HT1080 (cell line): ENCODE measurements around the gene CLBA1. TPM values are rescaled to one million over a fixed set of nuclear protein-coding genes. Genes with fewer than 3 reads are reported as not detected.
A peak's percentile ranks its signal among the peaks of the same experiment; 100 is the strongest.

Source experiments
- DNase-seq: peaks from one replicate; pipeline ENCODE4 v3.0.0-alpha.2; 2015; ENCODE audit warnings: low read depth
- total RNA-seq: library from RNA; depleted of rRNA; stranded (reverse); fragments of >200 nt; shearing (Covaris generic); gene quantifications from 2 replicates; pipeline ENCODE4 v1.2.3, GENCODE V29; 2014

CLBA1 gene
- total RNA-seq, 1 experiment from 2014 or later: 5.4 TPM

- DNase-seq: no peak
Measured at GRCh38 chr14:105005329-105005928, 19.8 kb downstream of the CLBA1 start.

GRCh38 chr14:105005929-105006830 lies 20.6 kb downstream of the CLBA1 start:
- DNase-seq: no peak

- no peak for DNase-seq
Measured at GRCh38 chr14:105006831-105007592, 21.4 kb downstream of the CLBA1 start.

GRCh38 chr14:105007593-105008264 lies 22.1 kb downstream of the CLBA1 start:
- no peak for DNase-seq

GRCh38 chr14:105010106-105010505 lies 24.5 kb downstream of the CLBA1 start:
- no peak for DNase-seq

GRCh38 chr14:105010891-105011291 lies 25.3 kb downstream of the CLBA1 start:
- no peak for DNase-seq

- DNase-seq: no peak
Measured at GRCh38 chr14:105011312-105011990, 25.9 kb downstream of the CLBA1 start.

- no peak for DNase-seq
Measured at GRCh38 chr14:105012171-105012985, 26.8 kb downstream of the CLBA1 start.

- DNase-seq: no peak
Measured at GRCh38 chr14:105013150-105013785, 27.7 kb downstream of the CLBA1 start.

- no peak for DNase-seq
Measured at GRCh38 chr14:105014032-105014431, 28.4 kb downstream of the CLBA1 start.

GRCh38 chr14:105014631-105015030 lies 29.0 kb downstream of the CLBA1 start:
- DNase-seq: no peak

- no peak for DNase-seq
Measured at GRCh38 chr14:105015242-105015641, 29.7 kb downstream of the CLBA1 start.

- DNase-seq: no peak
Measured at GRCh38 chr14:105015905-105016304, 30.3 kb downstream of the CLBA1 start.

GRCh38 chr14:105018414-105018813 lies 32.8 kb downstream of the CLBA1 start:
- no peak for DNase-seq

- no peak for DNase-seq
Measured at GRCh38 chr14:105019861-105020814, 34.5 kb downstream of the CLBA1 start.

- DNase-seq: peak; percentile 93
Measured at GRCh38 chr14:105020815-105021655, 35.4 kb downstream of the CLBA1 start, which contains the start of gene CDCA4. TSS of gene CDCA4 (minus strand) at chr14:105021083. CDS start at chr14:105011929, 9,154 bp downstream.

- DNase-seq: peak; percentile 51
Measured at GRCh38 chr14:105021656-105022275, 36.2 kb downstream of the CLBA1 start.
